Superior temporal gyrus (tissue), 1 donor: Measurements from ENCODE around the gene DGKB.
A peak's percentile ranks its signal among the peaks of the same experiment; 100 is the strongest.
"Not testable (repeated sequence)": the region's sequence is repeated elsewhere in the genome, so short reads cannot be mapped to it uniquely, and the experiment has no call there.

Experiments used
- DNase-seq: peaks from one replicate; pipeline ENCODE4 v3.0.0-alpha.2; 2016; ENCODE audit errors: extremely low spot score

Gene DGKB

GRCh38 chr7:14585232-14585631, 317.3 kb downstream of the DGKB start:
- no peak for DNase-seq

GRCh38 chr7:14583518-14583917, 319.0 kb downstream of the DGKB start:
- no peak for DNase-seq

- no peak for DNase-seq
These were observed 320.5 kb downstream of the DGKB start for GRCh38 chr7:14582010-14582409.

- no peak for DNase-seq
These were observed 322.6 kb downstream of the DGKB start for GRCh38 chr7:14579971-14580370.

- DNase-seq: no peak
These were observed 326.0 kb downstream of the DGKB start for GRCh38 chr7:14576578-14576977.

- no peak for DNase-seq
These were observed 331.6 kb downstream of the DGKB start for GRCh38 chr7:14570750-14571607.

GRCh38 chr7:14552060-14552459, 350.5 kb downstream of the DGKB start:
- no peak for DNase-seq

GRCh38 chr7:14551310-14551709, 351.2 kb downstream of the DGKB start:
- no peak for DNase-seq

GRCh38 chr7:14542624-14543023, 359.9 kb downstream of the DGKB start:
- no peak for DNase-seq

- DNase-seq: no peak
These were observed 381.4 kb downstream of the DGKB start for GRCh38 chr7:14521183-14521582.

GRCh38 chr7:14510268-14510667, 392.3 kb downstream of the DGKB start:
- DNase-seq: no peak

GRCh38 chr7:14507617-14508016, 394.9 kb downstream of the DGKB start:
- peak; percentile 25 for DNase-seq

GRCh38 chr7:14505906-14506305, 396.6 kb downstream of the DGKB start:
- DNase-seq: no peak

- peak; percentile 77 for DNase-seq
These were observed 398.4 kb downstream of the DGKB start for GRCh38 chr7:14504134-14504533.

GRCh38 chr7:14503623-14504022, 398.9 kb downstream of the DGKB start:
- no peak for DNase-seq

GRCh38 chr7:14501436-14501835, 401.1 kb downstream of the DGKB start:
- no peak for DNase-seq

- DNase-seq: no peak
These were observed 405.2 kb downstream of the DGKB start for GRCh38 chr7:14497390-14497789.

GRCh38 chr7:14495633-14496032, 406.9 kb downstream of the DGKB start:
- DNase-seq: no peak

- DNase-seq: no peak
These were observed 414.7 kb downstream of the DGKB start for GRCh38 chr7:14487701-14488395.

- no peak for DNase-seq
These were observed 418.9 kb downstream of the DGKB start for GRCh38 chr7:14483663-14484062.

- no peak for DNase-seq
These were observed 422.3 kb downstream of the DGKB start for GRCh38 chr7:14480281-14480680.

- no peak for DNase-seq
These were observed 423.6 kb downstream of the DGKB start for GRCh38 chr7:14478834-14479510.

GRCh38 chr7:14461716-14462115, 440.8 kb downstream of the DGKB start:
- DNase-seq: not testable (repeated sequence)
